CD4-positive, CD25-positive, alpha-beta regulatory T cell (primary cell): ENCODE results near the gene DNAI2. TPM values are rescaled to one million over a fixed set of nuclear protein-coding genes. Genes with fewer than 3 reads are reported as not detected.
A peak's percentile ranks its signal among the peaks of the same experiment; 100 is the strongest.

Source experiments
- ATAC-seq, 2 donors: fragments of 150-1000 bp; cut with Tn5 transposase; one replicate each; pipeline ENCODE4 v1.10.0; 2021; ENCODE audit warnings: low read depth in 2 of 2, moderate number of reproducible peaks in 2 of 2, moderate library complexity in 1 of 2
- DNase-seq, 3 donors: peaks; one replicate each; pipeline versions ENCODE4 v3.0.0 to v3.0.0-alpha.2; 2012 to 2022; ENCODE audit warnings: mixed read lengths in 1 of 3
- H3K27ac ChIP-seq: one replicate; pipeline ENCODE4 v1.7.0; 2013; ENCODE audit warnings: mild to moderate bottlenecking, low read length; ENCODE audit not compliant: insufficient read depth, poor library complexity, severe bottlenecking
- H3K27me3 ChIP-seq: one replicate; pipeline ENCODE4 v1.7.0; 2013; ENCODE audit warnings: low read length; ENCODE audit not compliant: control insufficient read depth, insufficient read depth
- H3K36me3 ChIP-seq: one replicate; pipeline ENCODE4 v1.7.0; 2013; ENCODE audit warnings: mild to moderate bottlenecking, low read length, moderate library complexity; ENCODE audit not compliant: control insufficient read depth, insufficient read depth
- H3K4me1 ChIP-seq: 2 replicates; pipeline ENCODE4 v1.7.0; 2013; ENCODE audit warnings: mild to moderate bottlenecking, low read length; ENCODE audit not compliant: insufficient read depth, control insufficient read depth, poor library complexity, severe bottlenecking
- H3K4me3 ChIP-seq: one replicate; pipeline ENCODE4 v1.7.0; 2013; ENCODE audit warnings: low read depth, mild to moderate bottlenecking, low read length, moderate library complexity
- H3K9me3 ChIP-seq, 2 experiments: 1 replicate in 1 of 2; 2 replicates in 1 of 2; pipeline ENCODE4 v1.7.0; 2013; ENCODE audit warnings: low read length in 2 of 2, mild to moderate bottlenecking in 1 of 2, moderate library complexity in 1 of 2; ENCODE audit not compliant: control insufficient read depth in 2 of 2
- H3K27ac Mint-ChIP-seq, 3 donors: one replicate each; pipeline ENCODE4 v1.8.0; 2020 to 2022; ENCODE audit warnings: mild to moderate bottlenecking in 3 of 3, mixed read lengths in 3 of 3, moderate library complexity in 2 of 3
- H3K27me3 Mint-ChIP-seq: one replicate; pipeline ENCODE4 v1.8.0; 2022; ENCODE audit warnings: mild to moderate bottlenecking, mixed read lengths
- H3K36me3 Mint-ChIP-seq: one replicate; pipeline ENCODE4 v1.8.0; 2020; ENCODE audit warnings: mixed read lengths
- H3K4me1 Mint-ChIP-seq, 4 donors: one replicate each; pipeline ENCODE4 v1.8.0; 2020 to 2022; ENCODE audit warnings: mixed read lengths in 4 of 4, mild to moderate bottlenecking in 1 of 4
- H3K4me3 Mint-ChIP-seq, 4 donors: one replicate each; pipeline ENCODE4 v1.8.0; 2020 to 2022; ENCODE audit warnings: mild to moderate bottlenecking in 4 of 4, mixed read lengths in 4 of 4, moderate library complexity in 3 of 4
- H3K9me3 Mint-ChIP-seq, 7 donors: one replicate each; pipeline ENCODE4 v1.8.0; 2020 to 2022; ENCODE audit warnings: mixed read lengths in 7 of 7, mild to moderate bottlenecking in 3 of 7, moderate library complexity in 2 of 7
- polyA plus RNA-seq, 4 donors: library from polyadenylated mRNA; unstranded; fragments of 300-500 nt; fragmentation: Illumina TruSeq; gene quantifications; one replicate each; pipeline ENCODE4 v1.2.3, GENCODE V29; 2021
- total RNA-seq: library from RNA; stranded (reverse); gene quantifications from one replicate; pipeline ENCODE4 v1.2.3, GENCODE V29; 2022

The DNAI2 gene
- total and polyA plus RNA-seq, 5 donors from 2014 or later = 0.10 to 1.5 (median 0.23) TPM; not detected in 2

DNA sequence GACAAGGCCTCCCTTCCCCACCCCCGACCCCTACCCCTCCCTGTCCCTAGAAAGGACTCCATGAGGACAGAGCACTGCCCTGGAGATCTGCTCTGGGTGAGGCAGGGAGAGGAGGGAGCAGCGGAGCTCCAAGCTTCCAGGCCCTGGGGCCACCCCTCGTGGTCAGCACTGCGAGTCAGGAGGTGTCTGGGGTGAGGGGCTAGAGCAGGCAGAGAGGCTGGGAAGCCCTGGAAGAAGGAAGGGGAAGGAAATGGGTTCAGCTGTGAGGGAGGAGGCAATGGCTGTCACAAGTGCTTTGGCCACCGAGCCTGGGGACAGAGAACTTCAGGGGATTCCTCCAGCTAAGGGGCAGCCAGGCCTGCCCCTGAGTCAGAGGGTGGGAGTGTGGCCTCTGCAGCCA, 28.2 kb upstream of the DNAI2 start:
- H3K9me3 Mint-ChIP-seq = no peaks in the 10 kb centered on the region
- no peaks in the 10 kb centered on the region for H3K9me3 ChIP-seq
- DNase-seq = no peak
- no peak overlapping the region for H3K4me3 ChIP-seq
- H3K4me3 Mint-ChIP-seq = no peak overlapping the region
- H3K27me3 Mint-ChIP-seq = no peaks in the 10 kb centered on the region
- H3K27ac ChIP-seq = no peak overlapping the region
- peaks cover 10% of the 10 kb centered on the region for H3K36me3 ChIP-seq
- no peaks in the 10 kb centered on the region for H3K4me1 ChIP-seq
- ATAC-seq = no peak
- H3K27ac Mint-ChIP-seq = peak overlapping the region in 2 of 3 donors; percentile 47 to 68
- H3K36me3 Mint-ChIP-seq = peaks cover 14% of the 10 kb centered on the region
- H3K27me3 ChIP-seq = no peaks in the 10 kb centered on the region
- H3K4me1 Mint-ChIP-seq = peaks cover 0 to 5% (median under 1%) of the 10 kb centered on the region in 4 donors

GRCh38 chr17:74249590-74250270, 24.3 kb upstream of the DNAI2 start:
- Histone ChIP-seq H3K4me1 (no peaks in the 10 kb centered on the region), H3K36me3 (peaks cover 18% of the 10 kb centered on the region), H3K9me3 (no peaks in the 10 kb centered on the region), H3K27me3 (no peaks in the 10 kb centered on the region), H3K4me3 (no peak overlapping the region), H3K27ac (no peak overlapping the region)
- Mint-ChIP-seq H3K36me3 (peaks cover 18% of the 10 kb centered on the region), H3K4me1 (peaks cover 0 to 5% (median 3%) of the 10 kb centered on the region in 4 donors), H3K4me3 (no peak overlapping the region), H3K27ac (peak overlapping the region in 2 of 3 donors; percentile 26 to 51), H3K27me3 (no peaks in the 10 kb centered on the region), H3K9me3 (peaks cover 0 to 1% (median 0%) of the 10 kb centered on the region in 7 donors)
- DNase-seq (no peak), ATAC-seq (no peak)

DNA sequence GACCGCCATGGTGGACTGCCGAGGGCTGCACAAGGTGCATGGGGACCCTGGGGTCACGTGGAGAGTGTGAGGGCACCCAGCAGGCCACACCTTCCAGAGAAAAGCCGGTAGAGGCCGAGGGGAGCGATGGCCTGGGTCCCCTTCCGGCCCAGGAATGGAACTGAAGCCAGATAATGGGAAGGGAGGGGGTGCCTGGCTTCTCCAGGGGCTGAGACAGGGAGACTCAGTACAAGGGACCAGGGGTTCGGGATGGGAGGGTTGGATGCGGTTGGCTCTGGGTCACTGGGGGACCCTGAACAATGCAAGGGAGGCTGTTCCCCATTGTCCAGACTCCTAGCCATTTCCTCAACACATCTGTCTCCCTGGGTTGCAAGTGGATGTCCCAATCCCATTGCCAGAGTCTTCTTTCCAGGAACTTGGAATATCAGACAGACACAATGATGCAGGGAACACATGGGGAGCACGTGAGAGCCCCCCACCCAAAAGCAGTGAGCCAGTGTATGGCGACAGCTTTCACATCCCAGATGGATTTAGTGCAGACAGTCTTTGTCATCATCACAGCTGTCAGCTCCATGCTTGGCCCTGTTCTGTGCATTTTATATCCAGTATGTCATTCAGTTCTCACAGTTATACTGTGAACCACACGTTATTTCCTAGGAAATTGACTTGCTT, 23.6 kb upstream of the DNAI2 start:
- no peaks in the 10 kb centered on the region for H3K27me3 ChIP-seq
- Mint-ChIP-seq H3K27me3 (no peaks in the 10 kb centered on the region), H3K36me3 (peaks cover 18% of the 10 kb centered on the region), H3K4me1 (peaks cover 0 to 5% (median 3%) of the 10 kb centered on the region in 4 donors), H3K27ac (peak overlapping the region in 1 of 3 donors; percentile 51), H3K4me3 (no peak overlapping the region), H3K9me3 (peaks cover 0 to 1% (median 0%) of the 10 kb centered on the region in 7 donors)
- H3K27ac ChIP-seq = no peak overlapping the region
- H3K4me3 ChIP-seq = no peak overlapping the region
- no peak for ATAC-seq
- H3K9me3 ChIP-seq = no peaks in the 10 kb centered on the region
- H3K4me1 ChIP-seq = no peaks in the 10 kb centered on the region
- peaks cover 18% of the 10 kb centered on the region for H3K36me3 ChIP-seq
- no peak for DNase-seq

DNA sequence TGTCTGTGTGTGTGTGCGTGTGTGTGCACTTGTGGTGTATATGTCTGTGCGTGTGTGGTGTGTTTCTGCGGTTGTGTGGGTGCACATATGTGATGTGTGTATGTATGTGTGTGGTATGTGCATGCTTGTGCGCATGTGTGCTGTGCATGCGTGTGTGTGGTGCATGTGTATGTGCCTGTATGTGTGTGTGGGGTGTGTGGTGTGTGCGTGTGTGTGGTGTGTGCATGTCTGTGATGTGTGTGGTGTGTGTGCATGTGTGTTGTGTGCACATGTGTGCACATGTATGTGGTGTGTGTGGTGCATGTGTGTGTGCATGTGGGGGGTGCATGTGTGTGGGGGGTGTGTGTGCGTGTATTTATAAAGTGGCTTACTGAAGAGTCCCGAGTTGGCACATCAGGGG, 23.0 kb upstream of the DNAI2 start:
- H3K27ac Mint-ChIP-seq = peak overlapping the region in 1 of 3 donors; percentile 80
- H3K27me3 ChIP-seq = no peaks in the 10 kb centered on the region
- H3K4me3 Mint-ChIP-seq = no peak overlapping the region
- H3K4me3 ChIP-seq = no peak overlapping the region
- peaks cover 18% of the 10 kb centered on the region for H3K36me3 Mint-ChIP-seq
- H3K27ac ChIP-seq = no peak overlapping the region
- H3K4me1 Mint-ChIP-seq = peaks cover 0 to 5% (median 3%) of the 10 kb centered on the region in 4 donors
- no peak for DNase-seq
- no peak for ATAC-seq
- no peaks in the 10 kb centered on the region for H3K27me3 Mint-ChIP-seq
- no peaks in the 10 kb centered on the region for H3K9me3 ChIP-seq
- peaks cover 0 to 1% (median 0%) of the 10 kb centered on the region in 7 donors for H3K9me3 Mint-ChIP-seq
- peaks cover 18% of the 10 kb centered on the region for H3K36me3 ChIP-seq
- H3K4me1 ChIP-seq = no peaks in the 10 kb centered on the region

DNA sequence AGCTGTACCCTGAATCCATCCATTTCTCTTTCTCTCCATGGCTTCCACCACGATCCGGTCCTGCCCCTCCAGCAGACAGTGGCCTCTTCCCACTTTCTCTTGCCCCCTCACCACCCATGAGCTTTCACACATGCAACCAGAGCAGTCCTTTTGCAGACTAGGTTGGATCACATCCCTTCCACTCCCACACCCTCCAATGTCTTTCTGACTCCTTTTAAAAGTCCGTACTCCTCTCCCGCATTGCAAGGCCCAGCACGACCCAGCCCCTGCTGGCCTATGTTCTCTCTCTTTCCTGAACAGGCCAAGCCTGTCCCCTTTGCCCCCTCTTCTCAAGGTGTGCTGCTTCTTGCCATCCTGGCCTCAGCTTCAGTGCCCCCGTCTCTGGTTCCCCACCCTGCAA, 22.5 kb upstream of the DNAI2 start:
- Mint-ChIP-seq H3K27me3 (no peaks in the 10 kb centered on the region), H3K4me3 (peak overlapping the region in 1 of 4 donors; percentile 51), H3K27ac (no peak overlapping the region), H3K4me1 (peaks cover 0 to 5% (median 3%) of the 10 kb centered on the region in 4 donors), H3K9me3 (peaks cover 0 to 1% (median 0%) of the 10 kb centered on the region in 7 donors), H3K36me3 (peaks cover 16% of the 10 kb centered on the region)
- Histone ChIP-seq H3K36me3 (peaks cover 18% of the 10 kb centered on the region), H3K4me1 (no peaks in the 10 kb centered on the region), H3K27ac (no peak overlapping the region), H3K4me3 (no peak overlapping the region), H3K27me3 (no peaks in the 10 kb centered on the region), H3K9me3 (no peaks in the 10 kb centered on the region)
- DNase-seq = no peak
- no peak for ATAC-seq

- DNase-seq = no peak
- Mint-ChIP-seq H3K27me3 (no peaks in the 10 kb centered on the region), H3K27ac (peak overlapping the region in 1 of 3 donors; percentile 49), H3K4me1 (peaks cover 0 to 5% (median 3%) of the 10 kb centered on the region in 4 donors), H3K4me3 (no peak overlapping the region), H3K36me3 (peaks cover 19% of the 10 kb centered on the region), H3K9me3 (peaks cover 0 to 1% (median 0%) of the 10 kb centered on the region in 7 donors)
- ATAC-seq = peak in 1 of 2 donors; percentile 24
- Histone ChIP-seq H3K27ac (no peak overlapping the region), H3K36me3 (peaks cover 18% of the 10 kb centered on the region), H3K27me3 (no peaks in the 10 kb centered on the region), H3K4me3 (no peak overlapping the region), H3K9me3 (no peaks in the 10 kb centered on the region), H3K4me1 (no peaks in the 10 kb centered on the region)
Measured at GRCh38 chr17:74252211-74252610, 21.8 kb upstream of the DNAI2 start.

DNA sequence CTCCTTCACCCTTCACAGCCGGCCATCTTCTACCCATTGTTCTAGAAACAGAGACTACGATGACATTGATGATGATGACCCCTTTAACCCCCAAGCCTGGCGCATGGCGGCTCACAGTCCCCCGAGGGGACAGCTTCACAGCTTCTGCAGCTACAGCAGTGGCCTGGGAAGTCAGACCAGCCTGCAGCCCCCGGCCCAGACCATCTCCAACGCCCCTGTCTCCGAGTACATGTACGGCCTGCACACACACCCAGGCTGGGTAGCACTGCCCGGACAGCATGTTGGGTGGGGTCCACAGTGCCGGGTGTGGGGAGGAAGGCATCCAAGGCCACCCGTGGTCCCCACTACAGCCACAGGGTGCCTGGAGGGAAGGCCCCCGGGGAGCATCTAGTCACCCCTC, 21.0 kb upstream of the DNAI2 start:
- H3K4me3 Mint-ChIP-seq = no peak overlapping the region
- H3K27me3 Mint-ChIP-seq = no peaks in the 10 kb centered on the region
- peak overlapping the region in 1 of 3 donors; percentile 49 for H3K27ac Mint-ChIP-seq
- Histone ChIP-seq H3K36me3 (peaks cover 18% of the 10 kb centered on the region), H3K27me3 (no peaks in the 10 kb centered on the region), H3K9me3 (no peaks in the 10 kb centered on the region), H3K4me3 (no peak overlapping the region), H3K4me1 (no peaks in the 10 kb centered on the region), H3K27ac (no peak overlapping the region)
- DNase-seq = no peak
- H3K9me3 Mint-ChIP-seq = peaks cover 0 to 1% (median 0%) of the 10 kb centered on the region in 7 donors
- no peak for ATAC-seq
- H3K36me3 Mint-ChIP-seq = peaks cover 19% of the 10 kb centered on the region
- peaks cover 0 to 5% (median 3%) of the 10 kb centered on the region in 4 donors for H3K4me1 Mint-ChIP-seq
